B cell (primary cell): Measurements from ENCODE around the gene RALGAPB. TPM values are rescaled to one million over a fixed set of nuclear protein-coding genes. Genes with fewer than 3 reads are reported as not detected.

ENCODE experiments used
- ATAC-seq: fragments of 200-7000 bp; cut with Tn5 transposase; one replicate; pipeline ENCODE4 v1.10.0; 2021; ENCODE audit warnings: low read depth, mild to moderate bottlenecking, moderate number of reproducible peaks, moderate library complexity
- CTCF ChIA-PET: fragments of 350-600 bp; sonication (Branson Sonifier 250); formaldehyde crosslinking; loops from one replicate; lab custom pipeline; 2021; ENCODE audit warnings: antibody characterized with exemption, inconsistent platforms; lab: Charles Lee
- POLR2A ChIA-PET: fragments of 350-600 bp; sonication (Branson Sonifier 250); formaldehyde crosslinking; loops from one replicate; lab custom pipeline; 2021; ENCODE audit warnings: antibody characterized with exemption; lab: Charles Lee
- DNase-seq: peaks from one replicate; pipeline ENCODE4 v3.0.0; 2013
- H2AFZ ChIP-seq: 2 replicates; pipeline ENCODE4 v1.6.1; 2012; ENCODE audit warnings: mild to moderate bottlenecking, low read depth, low read length; ENCODE audit not compliant: insufficient read depth, poor library complexity, severe bottlenecking
- H3K27ac ChIP-seq, 2 donors: 1 replicate in 1 of 2; 2 replicates in 1 of 2; pipeline ENCODE4 v1.5.1; 2012 to 2013; ENCODE audit warnings: low read length in 2 of 2, mild to moderate bottlenecking in 2 of 2, moderate library complexity in 1 of 2
- H3K27me3 ChIP-seq, 4 experiments: fragments of 200-600 bp in 1 of 4; sonication (generic) in 1 of 4; replicated peaks in 1 of 4; 1 replicate in 2 of 4; 2 replicates in 2 of 4; pipeline versions ENCODE4 v1.6.1 to v1.7.0; 2013 to 2016; ENCODE audit warnings: low read length in 3 of 4, mild to moderate bottlenecking in 2 of 4, mixed read lengths in 1 of 4, moderate library complexity in 1 of 4; ENCODE audit not compliant: insufficient read depth in 4 of 4, control insufficient read depth in 3 of 4; ENCODE audit errors: control extremely low read depth in 1 of 4
- H3K36me3 ChIP-seq, 2 experiments: replicated peaks in 1 of 2; 1 replicate in 1 of 2; 2 replicates in 1 of 2; pipeline versions ENCODE4 v1.6.1 to v1.7.1; 2013; ENCODE audit warnings: low read length in 1 of 2; ENCODE audit not compliant: insufficient read depth in 2 of 2, control insufficient read depth in 1 of 2; ENCODE audit errors: control extremely low read depth in 1 of 2, extremely low read depth in 1 of 2
- H3K4me1 ChIP-seq, 2 donors: fragments of 200-600 bp in 1 of 2; sonication (generic) in 1 of 2; 1 replicate in 1 of 2; 2 replicates in 1 of 2; pipeline versions ENCODE4 v1.5.1 to v1.6.1; 2013 to 2017; ENCODE audit warnings: low read length in 2 of 2; ENCODE audit not compliant: control insufficient read depth in 2 of 2, insufficient read depth in 2 of 2
- H3K4me2 ChIP-seq: replicated peaks from 2 replicates; pipeline ENCODE3; 2012; ENCODE audit warnings: mild to moderate bottlenecking, low read depth, low read length; ENCODE audit not compliant: poor library complexity, severe bottlenecking
- H3K4me3 ChIP-seq, 5 experiments: fragments of 200-600 bp in 1 of 5; sonication (generic) in 1 of 5; 1 replicate in 3 of 5; 2 replicates in 2 of 5; pipeline versions ENCODE4 v1.5.1 to v1.7.0; 2011 to 2016; ENCODE audit warnings: low read length in 4 of 5, mild to moderate bottlenecking in 4 of 5, low read depth in 2 of 5, control low read depth in 1 of 5, moderate library complexity in 1 of 5; ENCODE audit not compliant: insufficient read depth in 1 of 5; ENCODE audit errors: control extremely low read depth in 1 of 5, extremely low read depth in 1 of 5
- H3K79me2 ChIP-seq: fragments of 200-600 bp; sonication (generic); one replicate; pipeline ENCODE4 v1.6.0; 2016; ENCODE audit warnings: low read length; ENCODE audit not compliant: control insufficient read depth, insufficient read depth
- H3K9ac ChIP-seq: fragments of 200-600 bp; sonication (generic); 2 replicates; pipeline ENCODE4 v1.6.1; 2017; ENCODE audit warnings: mild to moderate bottlenecking, low read length, moderate library complexity
- H3K9me3 ChIP-seq, 3 donors: one replicate each; pipeline versions ENCODE4 v1.6.1 to v1.7.1; 2013; ENCODE audit warnings: low read length in 2 of 3; ENCODE audit not compliant: control insufficient read depth in 2 of 3, insufficient read depth in 1 of 3; ENCODE audit errors: control extremely low read depth in 1 of 3
- H4K20me1 ChIP-seq: 2 replicates; pipeline ENCODE4 v1.6.0; 2012; ENCODE audit warnings: mild to moderate bottlenecking, low read length; ENCODE audit not compliant: insufficient read depth, control insufficient read depth, poor library complexity, severe bottlenecking
- H3K27ac Mint-ChIP-seq: one replicate; pipeline ENCODE4 v1.8.0; 2021; ENCODE audit warnings: mixed read lengths
- H3K27me3 Mint-ChIP-seq: one replicate; pipeline ENCODE4 v1.8.0; 2021; ENCODE audit warnings: mixed read lengths
- H3K4me1 Mint-ChIP-seq: one replicate; pipeline ENCODE4 v1.8.0; 2021; ENCODE audit warnings: mixed read lengths
- H3K4me3 Mint-ChIP-seq: one replicate; pipeline ENCODE4 v1.8.0; 2021; ENCODE audit warnings: mixed read lengths
- H3K9me3 Mint-ChIP-seq: one replicate; pipeline ENCODE4 v1.8.0; 2022; ENCODE audit warnings: mixed read lengths; ENCODE audit not compliant: insufficient read depth
- EZH2 ChIP-seq: IDR thresholded peaks from 2 replicates; pipeline ENCODE4 v1.6.1; 2012; ENCODE audit warnings: borderline replicate concordance, low read depth, mild to moderate bottlenecking, moderate library complexity, low read length; ENCODE audit not compliant: insufficient read depth, poor library complexity, severe bottlenecking
- WGBS: methylation state at CpG from one replicate; pipeline ENCODE4 v1.1.5; 2013; ENCODE audit warnings: missing lambda C conversion rate; ENCODE audit not compliant: insufficient coverage; 5-methylcytosine and 5-hydroxymethylcytosine counted together
- intact Hi-C: fragments of 100-400 bp; cut with micrococcal nuclease; formaldehyde crosslinking; loops from one replicate; pipeline ENCODE4 v1.10.0; 2022
- polyA plus RNA-seq: library from polyadenylated mRNA; depleted of rRNA; stranded (reverse); fragments of >200 nt; gene quantifications from 2 replicates; pipeline ENCODE4 v1.2.3, GENCODE V29; 2012
- total RNA-seq, 2 donors: library from RNA; stranded (reverse); fragments of 120-200 nt in 1 of 2; gene quantifications; 1 replicate in 1 of 2; 2 replicates in 1 of 2; pipeline versions ENCODE4 v1.2.3 to v1.2.4, GENCODE V29; 2013 to 2022
- TF ChIP-seq, protein P1 (sequence below): fragments of 200-600 bp; IDR thresholded peaks from one replicate; pipeline ENCODE4 v1.8.0; 2022; ENCODE audit warnings: antibody characterized with exemption, mild to moderate bottlenecking

The RALGAPB gene
- total and polyA plus RNA-seq, 2 donors (not counting 1 experiment from before 2014, with no cell fraction given), result 15.0 to 58.3 TPM

DNA sequence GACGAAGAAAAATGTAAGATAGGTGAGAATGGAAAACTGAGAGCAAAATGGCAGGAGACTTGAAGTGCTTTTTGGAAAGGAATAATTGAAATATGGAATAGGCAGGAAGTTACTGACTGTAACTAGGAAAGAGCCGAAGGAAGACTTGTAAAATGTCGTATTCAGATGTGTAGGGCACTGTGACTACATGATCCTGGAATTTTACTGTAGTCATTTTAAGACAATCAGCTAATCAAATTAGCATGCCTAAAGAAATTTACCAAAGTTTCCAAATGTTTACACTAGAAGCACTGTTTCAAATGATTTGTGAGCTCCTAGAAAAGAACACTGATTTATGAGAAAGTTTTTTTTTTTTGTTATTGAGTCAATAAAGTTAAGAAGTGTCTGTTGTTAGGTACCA, 87.1 kb downstream of the RALGAPB start:
- no peaks in the 10 kb centered on the region for H3K27me3 Mint-ChIP-seq
- Histone ChIP-seq H3K4me2 (no peak overlapping the region), H3K27me3 (no peaks in the 10 kb centered on the region), H3K4me3 (no peak overlapping the region), H3K4me1 (no peaks in the 10 kb centered on the region), H3K9me3 (no peaks in the 10 kb centered on the region), H3K79me2 (no peaks in the 10 kb centered on the region), H4K20me1 (no peaks in the 10 kb centered on the region), H3K9ac (no peak overlapping the region), H3K27ac (no peak overlapping the region), H2AFZ (no peak overlapping the region), H3K36me3 (peaks cover 10 to 78% of the 10 kb centered on the region in 2 experiments)
- no peak for DNase-seq
- 100% methylated on average over 1 of the region's 3 CpGs for WGBS
- ATAC-seq, result no peak
- H3K27ac Mint-ChIP-seq, result no peak overlapping the region
- no peak overlapping the region for H3K4me3 Mint-ChIP-seq
- ChIA-PET CTCF (interaction anchor here (0.6 kb wide), 1 partner anchor 1368 kb away, joined by 6 read pairs; no protein-coding TSS in a partner anchor), POLR2A (no interaction called here)
- intact Hi-C loops, result no loop called here
- no peaks in the 10 kb centered on the region for H3K4me1 Mint-ChIP-seq
- H3K9me3 Mint-ChIP-seq, result no peaks in the 10 kb centered on the region
- TF ChIP-seq, protein P1, sequence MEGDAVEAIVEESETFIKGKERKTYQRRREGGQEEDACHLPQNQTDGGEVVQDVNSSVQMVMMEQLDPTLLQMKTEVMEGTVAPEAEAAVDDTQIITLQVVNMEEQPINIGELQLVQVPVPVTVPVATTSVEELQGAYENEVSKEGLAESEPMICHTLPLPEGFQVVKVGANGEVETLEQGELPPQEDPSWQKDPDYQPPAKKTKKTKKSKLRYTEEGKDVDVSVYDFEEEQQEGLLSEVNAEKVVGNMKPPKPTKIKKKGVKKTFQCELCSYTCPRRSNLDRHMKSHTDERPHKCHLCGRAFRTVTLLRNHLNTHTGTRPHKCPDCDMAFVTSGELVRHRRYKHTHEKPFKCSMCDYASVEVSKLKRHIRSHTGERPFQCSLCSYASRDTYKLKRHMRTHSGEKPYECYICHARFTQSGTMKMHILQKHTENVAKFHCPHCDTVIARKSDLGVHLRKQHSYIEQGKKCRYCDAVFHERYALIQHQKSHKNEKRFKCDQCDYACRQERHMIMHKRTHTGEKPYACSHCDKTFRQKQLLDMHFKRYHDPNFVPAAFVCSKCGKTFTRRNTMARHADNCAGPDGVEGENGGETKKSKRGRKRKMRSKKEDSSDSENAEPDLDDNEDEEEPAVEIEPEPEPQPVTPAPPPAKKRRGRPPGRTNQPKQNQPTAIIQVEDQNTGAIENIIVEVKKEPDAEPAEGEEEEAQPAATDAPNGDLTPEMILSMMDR, result no peak
- TF ChIP-seq EZH2, result no peak

DNA sequence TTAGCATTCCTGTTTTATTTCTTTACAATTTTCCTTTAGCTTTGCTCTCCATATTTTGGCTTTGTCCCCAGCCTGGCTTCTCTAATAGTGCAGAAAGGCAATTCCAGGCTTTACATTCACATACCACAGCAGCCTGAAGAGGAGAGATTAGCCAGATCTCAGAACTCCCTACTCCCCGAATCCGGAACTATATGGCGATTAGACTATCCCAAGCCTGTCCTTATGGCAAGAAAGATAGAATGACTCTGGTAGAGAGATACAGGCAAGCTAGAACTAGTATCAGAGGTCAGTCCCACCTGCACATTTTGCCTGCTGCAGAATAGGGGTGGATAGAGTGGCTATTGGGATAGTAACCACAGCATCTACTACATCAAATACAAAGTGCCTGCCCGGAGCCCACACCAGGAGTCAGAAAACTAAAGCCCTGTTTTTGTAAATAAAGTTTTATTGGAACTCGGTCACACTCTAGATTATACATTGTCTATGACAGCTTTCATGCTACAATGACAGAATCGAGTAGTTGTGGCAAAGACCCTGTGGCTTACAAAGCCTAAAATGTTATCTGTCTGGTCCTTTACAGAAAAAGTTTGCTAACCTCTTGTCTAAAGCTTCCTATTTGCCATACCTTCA, 91.3 kb downstream of the RALGAPB start:
- TF ChIP-seq, protein P1, result no peak
- TF ChIP-seq EZH2, result no peak
- no peaks in the 10 kb centered on the region for H3K9me3 ChIP-seq
- H3K27ac Mint-ChIP-seq, result no peak overlapping the region
- no peak overlapping the region for H3K4me2 ChIP-seq
- ChIA-PET POLR2A (no interaction called here), CTCF (no interaction called here)
- no peaks in the 10 kb centered on the region for H3K27me3 ChIP-seq
- no peak overlapping the region for H2AFZ ChIP-seq
- H3K4me1 Mint-ChIP-seq, result no peaks in the 10 kb centered on the region
- intact Hi-C loops, result no loop called here
- DNase-seq, result no peak
- H3K27me3 Mint-ChIP-seq, result no peaks in the 10 kb centered on the region
- H3K36me3 ChIP-seq, result peaks cover 8 to 72% of the 10 kb centered on the region in 2 experiments
- 100% methylated on average over 3 of the region's 6 CpGs for WGBS
- H3K9ac ChIP-seq, result no peak overlapping the region
- H3K4me1 ChIP-seq, result no peaks in the 10 kb centered on the region
- H3K4me3 ChIP-seq, result no peak overlapping the region
- no peak for ATAC-seq
- H3K9me3 Mint-ChIP-seq, result no peaks in the 10 kb centered on the region
- H4K20me1 ChIP-seq, result no peaks in the 10 kb centered on the region
- no peak overlapping the region for H3K27ac ChIP-seq
- H3K79me2 ChIP-seq, result no peaks in the 10 kb centered on the region
- no peak overlapping the region for H3K4me3 Mint-ChIP-seq
